RCC 7860 (cell line): Measurements from ENCODE around the gene SLAIN1.

ENCODE experiments used
- DNase-seq: peaks from one replicate; pipeline ENCODE4 v3.0.0-alpha.2; 2015; ENCODE audit warnings: low spot score
- FAIRE-seq: peaks from 2 replicates; lab custom pipeline; 2012; peaks lifted over from hg19 to GRCh38; lab: Jason Lieb, UNC

SLAIN1 gene

DNA sequence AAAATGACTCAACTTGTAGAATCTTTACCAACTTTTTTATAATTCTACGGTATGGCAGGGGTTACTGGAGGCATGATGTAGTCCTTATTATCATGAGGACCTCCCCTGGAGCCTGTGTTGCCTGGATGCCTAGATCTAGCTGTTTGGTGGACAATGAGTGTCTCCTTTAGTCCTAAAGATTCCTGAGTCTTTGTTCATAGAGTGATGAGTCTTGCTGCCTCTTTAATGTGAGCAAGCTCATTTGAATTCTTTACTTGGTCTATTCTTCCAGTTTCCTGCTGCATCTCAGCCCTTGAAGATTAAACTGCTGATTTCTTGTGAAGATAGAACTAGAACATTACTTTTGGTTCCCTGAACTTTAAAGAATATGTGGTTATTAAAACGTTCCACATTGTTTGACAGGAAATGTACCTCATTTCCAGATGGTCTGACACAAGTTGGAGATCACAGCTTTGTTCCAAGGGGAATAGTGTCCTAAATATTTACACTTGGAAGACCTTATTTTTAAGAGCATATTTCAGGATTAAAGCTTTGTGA, 51.9 kb downstream of the SLAIN1 start:
- DNase-seq (no peak), FAIRE-seq (no peak)

DNA sequence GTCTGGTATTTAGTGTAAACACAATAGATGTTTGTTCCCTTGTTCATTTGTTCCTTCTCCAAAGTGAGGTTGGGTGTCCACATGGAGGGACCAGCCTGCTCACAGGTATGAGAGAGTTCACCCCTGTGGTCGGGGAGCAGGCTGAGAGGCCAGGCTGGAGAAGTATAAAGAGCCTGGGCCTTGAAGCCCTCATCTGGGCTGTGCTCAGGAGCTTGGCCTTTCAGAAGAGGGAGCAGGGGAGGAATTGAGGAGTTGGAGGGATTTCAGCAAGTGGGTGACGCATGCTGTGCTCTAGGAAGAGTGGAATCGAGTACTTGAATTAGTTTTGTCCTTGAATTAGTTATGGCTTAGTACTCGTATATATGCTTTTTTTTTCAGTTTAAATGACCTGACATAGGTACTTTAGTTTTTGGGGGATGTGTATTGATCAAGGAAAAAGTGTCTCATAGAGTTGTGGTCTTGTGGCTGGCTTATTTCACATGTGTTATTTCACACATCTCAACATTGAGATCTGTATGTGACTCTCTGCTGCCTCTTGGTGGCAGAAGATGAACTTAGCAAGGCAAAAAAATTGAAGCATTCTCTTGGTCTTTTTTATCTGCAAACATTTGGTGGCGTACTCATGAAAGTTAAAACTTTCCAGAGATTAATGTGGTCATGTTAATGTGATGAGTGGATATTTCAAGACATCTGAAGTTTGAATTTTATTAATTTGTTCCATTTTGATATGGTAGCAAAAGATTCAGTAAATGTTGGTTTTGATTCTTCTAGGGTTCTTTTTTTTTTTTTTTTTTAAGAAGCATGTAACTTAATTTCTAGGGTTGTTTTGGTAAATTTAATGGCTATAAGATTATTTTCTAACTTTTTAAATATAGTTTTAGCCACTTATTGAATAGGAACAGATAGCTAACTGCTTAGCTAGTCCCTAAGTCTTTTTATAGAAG, 54.3 kb downstream of the SLAIN1 start:
- peak; percentile 67 for FAIRE-seq
- no peak for DNase-seq

GRCh38 chr13:77752512-77753069, 55.1 kb downstream of the SLAIN1 start:
- FAIRE-seq: no peak
- DNase-seq: no peak

DNA sequence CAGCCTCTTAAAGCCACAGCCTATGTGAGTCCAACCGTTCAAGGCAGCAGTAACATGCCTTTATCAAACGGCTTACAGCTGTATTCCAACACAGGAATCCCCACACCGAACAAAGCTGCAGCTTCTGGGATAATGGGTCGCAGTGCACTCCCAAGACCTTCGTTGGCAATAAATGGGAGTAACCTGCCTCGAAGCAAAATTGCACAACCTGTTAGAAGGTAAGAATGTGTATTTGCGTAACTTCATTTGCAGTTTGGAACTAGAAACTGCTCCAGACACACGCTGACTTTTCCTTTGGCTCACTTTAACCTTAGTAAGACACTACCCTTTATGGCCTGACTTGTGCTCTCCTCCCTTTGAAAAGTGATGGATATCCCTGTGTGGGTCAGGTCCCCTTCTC, 63.4 kb downstream of the SLAIN1 start:
- no peak for DNase-seq

GRCh38 chr13:77767413-77767812, 69.9 kb downstream of the SLAIN1 start:
- DNase-seq: no peak
- no peak for FAIRE-seq

More for the DNA sequence above, 63.4 kb downstream of the SLAIN1 start:
- no peak for FAIRE-seq

- no peak for DNase-seq
- FAIRE-seq: no peak
These were observed 76.7 kb downstream of the SLAIN1 start for GRCh38 chr13:77774181-77774580.

DNA sequence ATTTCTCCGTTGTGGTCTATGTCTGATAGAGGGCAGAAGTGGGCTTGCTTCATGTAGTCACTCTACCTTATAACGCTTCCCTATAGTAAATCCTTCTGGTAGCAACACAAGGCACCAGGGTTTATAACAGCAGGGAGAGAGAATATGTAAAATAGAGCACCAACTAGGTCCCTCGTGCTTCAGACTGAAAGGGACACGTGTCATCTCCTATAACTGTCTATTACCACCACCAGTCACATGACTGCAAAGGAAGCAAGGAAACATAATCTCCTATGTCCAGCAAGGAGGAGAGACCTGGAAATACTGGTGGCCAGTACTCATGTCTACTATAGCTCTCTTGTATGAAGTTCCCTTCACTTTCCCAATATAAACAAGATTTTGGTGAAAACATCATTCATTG, 79.2 kb downstream of the SLAIN1 start:
- DNase-seq (no peak), FAIRE-seq (no peak)

DNA sequence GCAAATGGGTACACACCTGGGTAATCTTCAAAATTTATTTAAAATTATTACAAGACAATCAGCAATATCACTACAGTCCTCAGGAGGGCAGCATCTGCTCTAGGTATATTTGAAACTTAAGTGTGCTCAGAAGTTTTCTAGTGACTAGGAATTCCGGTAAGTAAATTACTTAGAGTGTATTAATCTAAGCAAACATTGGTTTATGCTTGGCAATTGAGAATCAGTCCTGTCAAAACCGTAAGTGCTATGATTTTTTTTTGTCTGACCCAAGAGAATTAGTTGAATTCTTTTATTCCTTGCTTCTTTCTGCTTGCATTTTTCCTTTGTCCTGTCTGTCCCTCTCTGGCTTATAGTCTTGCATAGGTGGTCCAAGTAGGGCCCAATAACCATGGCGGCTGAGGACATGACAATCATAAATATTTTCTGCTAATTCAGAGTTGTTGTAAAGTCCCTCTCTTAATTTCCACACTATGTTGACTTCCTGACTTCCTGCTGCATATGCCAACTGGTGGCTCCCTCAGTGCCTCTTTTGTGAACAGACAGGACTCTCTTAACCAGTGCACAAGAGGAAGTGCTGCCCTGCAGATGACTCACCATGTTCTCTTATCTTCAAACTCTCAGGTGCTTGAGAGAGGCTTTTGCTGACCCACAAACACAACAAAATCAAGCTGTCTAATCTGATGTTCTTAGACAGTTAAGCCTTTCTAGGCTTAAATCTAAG, 82.2 kb downstream of the SLAIN1 start:
- FAIRE-seq: peak; percentile 35
- DNase-seq: peak; percentile 32

DNA sequence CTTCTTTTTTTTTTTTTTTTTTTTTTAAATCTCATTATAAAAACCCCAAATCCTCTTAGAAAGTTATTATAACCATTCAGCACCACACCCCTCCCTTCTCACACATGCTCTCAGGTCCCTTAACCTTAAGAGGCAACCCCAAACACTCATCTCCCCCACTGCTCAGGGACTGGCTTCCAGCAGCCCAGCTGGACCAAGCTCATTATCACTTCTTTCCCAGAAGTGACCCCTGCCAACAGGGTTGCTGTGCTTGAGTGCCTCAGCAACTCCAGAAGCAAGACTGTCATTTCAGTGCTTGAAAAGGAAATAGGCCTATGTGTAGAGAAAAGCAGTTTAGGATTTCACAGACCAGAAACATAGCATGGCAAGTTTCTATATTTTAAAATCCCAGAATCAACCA, 84.3 kb downstream of the SLAIN1 start:
- DNase-seq (no peak), FAIRE-seq (no peak)

GRCh38 chr13:77784515-77784914, 87.0 kb downstream of the SLAIN1 start:
- no peak for DNase-seq
- FAIRE-seq: no peak

- DNase-seq (no peak), FAIRE-seq (no peak)
These were observed 89.3 kb downstream of the SLAIN1 start for GRCh38 chr13:77786695-77787287.

GRCh38 chr13:77789376-77789775, 91.9 kb downstream of the SLAIN1 start:
- DNase-seq (no peak), FAIRE-seq (no peak)

DNA sequence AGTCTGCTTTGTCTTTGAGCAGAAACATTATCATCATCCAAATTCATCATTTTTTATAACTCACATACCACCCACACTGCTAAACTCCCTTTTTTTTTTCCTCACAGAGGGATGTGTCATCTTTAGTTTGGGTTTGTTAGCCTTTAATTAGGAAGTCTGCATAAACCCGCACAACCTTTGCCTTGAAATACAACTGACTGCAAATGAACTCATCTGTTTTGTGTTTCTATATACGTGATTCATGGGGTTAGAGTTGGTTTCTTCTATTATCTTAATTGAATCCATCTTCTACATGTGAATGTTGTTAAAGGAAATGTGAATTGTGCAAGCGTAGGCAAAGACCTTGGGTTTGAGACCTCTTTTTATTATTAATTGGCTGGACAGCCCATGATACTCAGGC, 102.7 kb downstream of the SLAIN1 start:
- no peak for DNase-seq
- FAIRE-seq: no peak

- FAIRE-seq: no peak
- no peak for DNase-seq
These were observed 109.0 kb downstream of the SLAIN1 start for GRCh38 chr13:77806518-77806917.

- DNase-seq (no peak), FAIRE-seq (no peak)
These were observed 110.1 kb downstream of the SLAIN1 start for GRCh38 chr13:77807431-77808135.

DNA sequence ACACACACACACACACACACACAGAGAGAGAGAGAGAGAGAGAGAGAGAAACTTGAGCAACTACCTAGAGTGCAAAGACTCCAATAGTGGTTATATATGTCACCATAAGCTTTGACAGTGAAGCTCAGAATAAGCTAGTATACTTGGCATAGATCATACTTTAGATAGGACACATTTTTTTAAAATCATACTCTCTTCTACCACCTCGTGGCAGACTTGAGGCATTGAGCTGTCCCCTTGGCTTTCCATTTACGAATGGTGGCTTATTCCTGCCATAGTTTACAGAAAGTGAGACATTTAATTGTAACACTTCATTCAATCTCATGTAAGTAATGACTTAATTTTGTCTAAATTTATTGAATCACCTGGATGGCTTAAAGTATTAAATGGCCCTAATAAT, 112.9 kb downstream of the SLAIN1 start:
- FAIRE-seq: no peak

GRCh38 chr13:77810878-77811277, 113.4 kb downstream of the SLAIN1 start:
- no peak for FAIRE-seq

More for the DNA sequence above, 112.9 kb downstream of the SLAIN1 start:
- DNase-seq: no peak

GRCh38 chr13:77811381-77811780, 113.9 kb downstream of the SLAIN1 start:
- DNase-seq (no peak), FAIRE-seq (no peak)

More at GRCh38 chr13:77810878-77811277, 113.4 kb downstream of the SLAIN1 start:
- DNase-seq: no peak

- FAIRE-seq: no peak
- no peak for DNase-seq
These were observed 114.5 kb downstream of the SLAIN1 start for GRCh38 chr13:77811981-77812380.
